ENCODE data around the gene HTR5A. TPM values are rescaled to one million over a fixed set of nuclear protein-coding genes. Genes with fewer than 3 reads are reported as not detected.

HTR5A gene
- total RNA-seq, 1 experiment from 2014 or later, result not detected

DNA sequence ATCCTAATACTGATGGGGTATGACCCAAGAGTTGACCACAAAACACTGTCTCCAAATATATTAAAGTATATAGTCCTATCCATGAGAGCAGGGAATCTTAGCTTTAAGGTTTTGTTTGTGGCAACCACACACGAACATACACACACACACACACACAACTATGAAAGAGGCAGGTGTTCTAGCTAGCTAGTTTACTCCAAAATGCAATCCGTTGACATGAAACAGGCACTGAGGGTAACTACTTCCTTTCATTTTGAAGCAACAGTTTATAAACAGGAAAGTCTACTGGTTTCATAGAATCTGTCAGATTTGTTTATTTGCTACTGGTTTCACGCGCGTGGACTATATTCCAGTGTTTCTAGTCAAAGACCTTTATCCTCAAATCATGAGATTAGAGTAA is 14.8 kb downstream of the HTR5A start:
- DNase-seq (ENCODE audit: low read depth, low spot score) (no peak), ATAC-seq (no peak)
- no TSS peak for BruUV-seq (replicated peaks)
- CTCF ChIA-PET, result no interaction called here
- POLR2A ChIA-PET, result no interaction called here
- intact Hi-C loops (cut with micrococcal nuclease; ENCODE audit: unreplicated experiment), result no loop called here
- no peak overlapping the region for H3K27ac ChIP-seq (ENCODE audit: low read length)
- H3K27me3 ChIP-seq (ENCODE audit: control insufficient read depth, insufficient read depth, low read length), result peaks cover 8% of the 10 kb centered on the region
- no peaks in the 10 kb centered on the region for H3K4me1 ChIP-seq (ENCODE audit: control insufficient read depth, insufficient read depth, low read length)
- H3K36me3 ChIP-seq (ENCODE audit: control insufficient read depth, insufficient read depth, low read length), result no peaks in the 10 kb centered on the region
- no peaks in the 10 kb centered on the region for H3K9me3 ChIP-seq (ENCODE audit: control insufficient read depth, insufficient read depth, low read depth, low read length)
- TF ChIP-seq POLR2AphosphoS5 (IDR thresholded peaks at IDR 0.05; ENCODE audit: low read depth, low read length), result no peak
- TF ChIP-seq, protein P1, sequence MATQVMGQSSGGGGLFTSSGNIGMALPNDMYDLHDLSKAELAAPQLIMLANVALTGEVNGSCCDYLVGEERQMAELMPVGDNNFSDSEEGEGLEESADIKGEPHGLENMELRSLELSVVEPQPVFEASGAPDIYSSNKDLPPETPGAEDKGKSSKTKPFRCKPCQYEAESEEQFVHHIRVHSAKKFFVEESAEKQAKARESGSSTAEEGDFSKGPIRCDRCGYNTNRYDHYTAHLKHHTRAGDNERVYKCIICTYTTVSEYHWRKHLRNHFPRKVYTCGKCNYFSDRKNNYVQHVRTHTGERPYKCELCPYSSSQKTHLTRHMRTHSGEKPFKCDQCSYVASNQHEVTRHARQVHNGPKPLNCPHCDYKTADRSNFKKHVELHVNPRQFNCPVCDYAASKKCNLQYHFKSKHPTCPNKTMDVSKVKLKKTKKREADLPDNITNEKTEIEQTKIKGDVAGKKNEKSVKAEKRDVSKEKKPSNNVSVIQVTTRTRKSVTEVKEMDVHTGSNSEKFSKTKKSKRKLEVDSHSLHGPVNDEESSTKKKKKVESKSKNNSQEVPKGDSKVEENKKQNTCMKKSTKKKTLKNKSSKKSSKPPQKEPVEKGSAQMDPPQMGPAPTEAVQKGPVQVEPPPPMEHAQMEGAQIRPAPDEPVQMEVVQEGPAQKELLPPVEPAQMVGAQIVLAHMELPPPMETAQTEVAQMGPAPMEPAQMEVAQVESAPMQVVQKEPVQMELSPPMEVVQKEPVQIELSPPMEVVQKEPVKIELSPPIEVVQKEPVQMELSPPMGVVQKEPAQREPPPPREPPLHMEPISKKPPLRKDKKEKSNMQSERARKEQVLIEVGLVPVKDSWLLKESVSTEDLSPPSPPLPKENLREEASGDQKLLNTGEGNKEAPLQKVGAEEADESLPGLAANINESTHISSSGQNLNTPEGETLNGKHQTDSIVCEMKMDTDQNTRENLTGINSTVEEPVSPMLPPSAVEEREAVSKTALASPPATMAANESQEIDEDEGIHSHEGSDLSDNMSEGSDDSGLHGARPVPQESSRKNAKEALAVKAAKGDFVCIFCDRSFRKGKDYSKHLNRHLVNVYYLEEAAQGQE (IDR thresholded peaks at IDR 0.05; ENCODE audit: insufficient read depth in 1 of 2, low read depth in 2 of 2, low read length in 1 of 2), result no peak
- TF ChIP-seq SIN3A (IDR thresholded peaks at IDR 0.05; ENCODE audit: borderline replicate concordance, insufficient read depth, low read depth, low read length), result no peak
- TF ChIP-seq, protein P2, sequence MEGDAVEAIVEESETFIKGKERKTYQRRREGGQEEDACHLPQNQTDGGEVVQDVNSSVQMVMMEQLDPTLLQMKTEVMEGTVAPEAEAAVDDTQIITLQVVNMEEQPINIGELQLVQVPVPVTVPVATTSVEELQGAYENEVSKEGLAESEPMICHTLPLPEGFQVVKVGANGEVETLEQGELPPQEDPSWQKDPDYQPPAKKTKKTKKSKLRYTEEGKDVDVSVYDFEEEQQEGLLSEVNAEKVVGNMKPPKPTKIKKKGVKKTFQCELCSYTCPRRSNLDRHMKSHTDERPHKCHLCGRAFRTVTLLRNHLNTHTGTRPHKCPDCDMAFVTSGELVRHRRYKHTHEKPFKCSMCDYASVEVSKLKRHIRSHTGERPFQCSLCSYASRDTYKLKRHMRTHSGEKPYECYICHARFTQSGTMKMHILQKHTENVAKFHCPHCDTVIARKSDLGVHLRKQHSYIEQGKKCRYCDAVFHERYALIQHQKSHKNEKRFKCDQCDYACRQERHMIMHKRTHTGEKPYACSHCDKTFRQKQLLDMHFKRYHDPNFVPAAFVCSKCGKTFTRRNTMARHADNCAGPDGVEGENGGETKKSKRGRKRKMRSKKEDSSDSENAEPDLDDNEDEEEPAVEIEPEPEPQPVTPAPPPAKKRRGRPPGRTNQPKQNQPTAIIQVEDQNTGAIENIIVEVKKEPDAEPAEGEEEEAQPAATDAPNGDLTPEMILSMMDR (IDR thresholded peaks at IDR 0.05), result no peak
- no peak for TF ChIP-seq TCF7L2 (IDR thresholded peaks at IDR 0.05; ENCODE audit: low read depth, low read length)
- in situ Hi-C loops (cut with HindIII; ENCODE audit: low pct_unique_long_range_greater_than_20kb, low sequenced_read_pairs), result no loop called here
- no peak overlapping the region for H3K4me3 ChIP-seq (ENCODE audit: low read depth in 2 of 2, low read length in 2 of 2)

DNA sequence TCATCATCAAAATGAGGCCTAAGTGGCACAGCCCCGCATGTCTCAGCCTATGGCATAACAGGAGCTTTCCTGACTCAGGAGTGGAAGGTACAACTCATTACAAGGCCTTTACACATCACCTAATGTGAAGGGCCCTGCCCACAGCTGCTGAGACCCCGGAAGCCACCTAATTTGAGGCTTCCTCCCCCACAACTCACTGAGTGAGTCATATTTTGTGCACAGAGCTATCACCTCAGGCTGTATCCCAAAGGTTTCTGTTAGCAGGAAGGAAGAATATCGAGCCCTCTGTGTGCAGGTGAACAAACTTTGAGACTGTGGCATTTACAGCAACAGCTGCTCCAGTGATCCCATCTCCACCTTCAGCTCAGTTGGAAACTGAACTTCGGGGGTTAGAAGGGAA is 20.6 kb downstream of the HTR5A start:
- Histone ChIP-seq H3K9me3 (ENCODE audit: control insufficient read depth, insufficient read depth, low read depth, low read length) (no peaks in the 10 kb centered on the region), H3K4me3 (ENCODE audit: low read depth in 2 of 2, low read length in 2 of 2) (no peak overlapping the region), H3K4me1 (ENCODE audit: control insufficient read depth, insufficient read depth, low read length) (0 out of 2 replicates have a peak, but pooled peaks cover 2% of the 10 kb centered on the region), H3K27me3 (ENCODE audit: control insufficient read depth, insufficient read depth, low read length) (peaks cover 6% of the 10 kb centered on the region), H3K27ac (ENCODE audit: low read length) (no peak overlapping the region), H3K36me3 (ENCODE audit: control insufficient read depth, insufficient read depth, low read length) (no peaks in the 10 kb centered on the region)
- BruUV-seq (replicated peaks), result no TSS peak
- intact Hi-C loops (cut with micrococcal nuclease; ENCODE audit: unreplicated experiment) (no loop called here), in situ Hi-C loops (cut with HindIII; ENCODE audit: low pct_unique_long_range_greater_than_20kb, low sequenced_read_pairs) (no loop called here)
- CTCF ChIA-PET, result no interaction called here
- peak; percentile 65 for ATAC-seq
- TF ChIP-seq POLR2AphosphoS5 (IDR thresholded peaks at IDR 0.05; ENCODE audit: low read depth, low read length), result no peak
- no peak for TF ChIP-seq SIN3A (IDR thresholded peaks at IDR 0.05; ENCODE audit: borderline replicate concordance, insufficient read depth, low read depth, low read length)
- TF ChIP-seq, protein P2 (IDR thresholded peaks at IDR 0.05), result no peak
- TF ChIP-seq, protein P1 (IDR thresholded peaks at IDR 0.05; ENCODE audit: insufficient read depth in 1 of 2, low read depth in 2 of 2, low read length in 1 of 2), result no peak
- TF ChIP-seq TCF7L2 (IDR thresholded peaks at IDR 0.05; ENCODE audit: low read depth, low read length), result no peak
- no peak for DNase-seq (ENCODE audit: low read depth, low spot score)
- POLR2A ChIA-PET, result no interaction called here
